Measurements from ENCODE around the gene JADE2.
A peak's percentile ranks its signal among the peaks of the same experiment; 100 is the strongest.
"Not testable (repeated sequence)": the region's sequence is repeated elsewhere in the genome, so short reads cannot be mapped to it uniquely, and the experiment has no call there.

JADE2 gene

DNA sequence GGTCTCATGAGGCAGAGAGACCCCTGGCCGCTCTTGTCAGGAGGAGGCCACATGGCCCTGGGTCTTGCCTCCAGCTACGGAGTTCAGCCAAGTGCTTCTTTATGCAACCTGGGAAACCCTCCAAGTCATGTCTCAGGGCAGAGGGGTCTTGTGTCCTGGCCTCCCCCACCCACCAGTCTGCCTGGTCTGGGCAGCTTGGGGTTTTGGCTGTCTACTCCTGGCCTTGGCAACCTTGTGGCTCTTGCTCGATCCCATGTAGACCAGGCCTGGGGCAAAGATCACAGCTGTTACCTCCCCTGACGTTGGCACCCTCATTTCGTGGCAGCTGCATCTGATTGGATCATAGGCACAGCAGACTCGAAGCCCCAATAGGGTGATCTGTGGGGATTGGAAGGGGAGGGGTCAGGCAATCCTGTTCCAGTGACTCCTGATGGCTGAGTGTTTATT, 28.4 kb downstream of the JADE2 start:
- in situ Hi-C loops (cut with HindIII; ENCODE audit: low pct_unique_long_range_greater_than_20kb, low sequenced_read_pairs), result no loop called here
- DNase-seq (ENCODE audit: low read depth in 1 of 2, low spot score in 1 of 2), result no peak
- no peak for TF ChIP-seq JUND (IDR thresholded peaks at IDR 0.05; ENCODE audit: low read depth)

DNA sequence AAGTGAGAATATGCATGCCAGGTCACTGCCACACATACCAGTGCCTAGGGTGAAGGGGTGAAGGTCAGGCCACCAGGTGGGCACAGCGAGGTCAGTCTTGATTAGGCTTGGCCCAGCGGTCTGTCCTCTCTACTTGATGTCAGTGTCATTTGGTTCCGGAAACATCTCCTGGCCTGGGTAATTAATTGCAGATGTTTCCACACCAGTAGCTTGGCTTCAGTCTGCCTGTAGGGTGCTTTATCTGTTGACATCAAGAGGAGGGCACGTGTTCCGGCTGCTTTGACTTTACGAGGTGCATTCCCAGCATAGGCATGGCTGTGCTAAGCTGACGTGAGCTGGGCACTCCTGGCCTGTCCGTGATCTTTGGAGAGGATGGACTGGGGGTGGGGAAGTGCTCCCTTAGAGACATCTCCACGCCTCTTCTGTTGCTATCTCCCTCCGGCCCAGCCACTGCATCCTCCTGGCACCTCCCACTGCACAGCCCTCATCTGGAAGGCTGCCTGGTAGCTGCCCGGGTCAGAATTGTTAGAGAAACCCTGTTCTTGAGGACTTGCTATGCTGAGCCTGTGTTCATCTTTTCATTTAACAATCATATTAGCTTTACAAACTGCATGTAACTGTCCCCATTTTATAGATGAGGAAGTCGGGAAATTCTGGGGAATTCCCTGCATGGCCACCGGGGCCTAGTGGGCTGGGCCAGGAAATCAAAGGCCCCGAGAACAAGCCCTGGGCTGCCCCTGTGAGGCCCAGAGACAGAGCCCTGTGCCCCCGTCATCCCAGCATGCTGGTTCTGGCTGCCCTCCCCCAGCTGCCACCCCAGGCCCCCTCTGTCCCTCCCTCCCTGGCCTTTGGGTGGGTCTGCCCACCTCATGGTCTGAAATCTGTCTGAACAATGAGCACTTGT, 29.1 kb downstream of the JADE2 start:
- TF ChIP-seq JUND (IDR thresholded peaks at IDR 0.05; ENCODE audit: low read depth), result no peak; the same call in 1 of the 2 replicates
- in situ Hi-C loops (cut with HindIII; ENCODE audit: low pct_unique_long_range_greater_than_20kb, low sequenced_read_pairs), result no loop called here
- DNase-seq (ENCODE audit: low read depth in 1 of 2, low spot score in 1 of 2), result peak; percentile 77 to 87

DNA sequence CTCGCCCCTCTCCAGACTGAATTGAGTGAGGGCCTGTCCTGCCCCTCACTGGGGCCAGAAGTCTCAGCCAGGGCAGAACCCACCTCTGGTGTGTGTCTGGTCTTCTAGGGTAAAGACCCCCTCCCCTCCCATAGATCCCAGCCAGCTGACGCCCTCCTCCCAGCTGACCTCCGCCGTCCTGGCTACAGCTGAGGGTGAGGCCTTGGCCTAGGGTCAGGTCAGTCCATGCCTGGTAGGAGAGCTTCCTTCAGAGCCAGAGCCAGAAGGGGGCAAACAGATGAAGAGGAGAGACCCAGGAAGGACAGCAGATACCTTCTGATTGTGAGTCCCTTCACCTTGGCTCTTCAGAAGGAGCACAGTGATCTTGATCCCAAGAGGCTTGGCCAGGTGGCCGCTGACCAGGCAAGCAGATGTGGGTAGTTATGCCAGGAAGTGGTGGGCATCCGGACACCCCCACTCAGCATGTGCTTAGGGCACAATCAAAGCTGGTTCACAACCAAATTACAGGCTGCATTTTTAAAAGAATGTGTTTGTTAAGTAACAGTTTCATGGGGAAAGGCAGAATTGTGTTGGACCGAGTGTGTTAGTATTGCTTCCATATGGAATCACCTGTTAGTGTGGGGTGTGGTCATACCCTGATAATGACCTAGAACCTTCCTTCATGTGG, 29.9 kb downstream of the JADE2 start:
- no peak for DNase-seq (ENCODE audit: low read depth in 1 of 2, low spot score in 1 of 2)
- in situ Hi-C loops (cut with HindIII; ENCODE audit: low pct_unique_long_range_greater_than_20kb, low sequenced_read_pairs), result no loop called here
- no peak for TF ChIP-seq JUND (IDR thresholded peaks at IDR 0.05; ENCODE audit: low read depth)

- peak in 1 of 2 experiments; percentile 34 for DNase-seq (ENCODE audit: low read depth in 1 of 2, low spot score in 1 of 2)
- in situ Hi-C loops (cut with HindIII; ENCODE audit: low pct_unique_long_range_greater_than_20kb, low sequenced_read_pairs), result no loop called here
- TF ChIP-seq JUND (IDR thresholded peaks at IDR 0.05; ENCODE audit: low read depth), result no peak
Measured at GRCh38 chr5:134555890-134556311, 30.4 kb downstream of the JADE2 start.

DNA sequence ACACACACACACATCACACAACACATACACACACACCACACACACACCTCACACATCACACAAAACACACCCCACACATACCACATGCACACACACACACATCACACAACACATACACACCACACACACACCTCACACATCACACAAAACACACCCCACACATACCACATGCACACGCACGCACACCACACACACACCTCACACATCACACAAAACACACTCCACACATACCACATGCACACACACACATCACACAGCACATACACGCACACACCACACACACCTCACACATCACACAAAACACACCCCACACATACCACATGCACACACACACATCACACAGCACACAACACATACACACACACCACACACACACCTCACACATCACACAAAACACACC, 31.1 kb downstream of the JADE2 start:
- DNase-seq (ENCODE audit: low read depth in 1 of 2, low spot score in 1 of 2); in situ Hi-C loops (cut with HindIII; ENCODE audit: low pct_unique_long_range_greater_than_20kb, low sequenced_read_pairs): not testable (repeated sequence)

GRCh38 chr5:134556994-134557393, 31.5 kb downstream of the JADE2 start:
- in situ Hi-C loops (cut with HindIII; ENCODE audit: low pct_unique_long_range_greater_than_20kb, low sequenced_read_pairs), result no loop called here
- DNase-seq (ENCODE audit: low read depth in 1 of 2, low spot score in 1 of 2), result no peak
- no peak for TF ChIP-seq JUND (IDR thresholded peaks at IDR 0.05; ENCODE audit: low read depth)

- no peak for DNase-seq (ENCODE audit: low read depth in 1 of 2, low spot score in 1 of 2)
- TF ChIP-seq JUND (IDR thresholded peaks at IDR 0.05; ENCODE audit: low read depth), result no peak
- in situ Hi-C loops (cut with HindIII; ENCODE audit: low pct_unique_long_range_greater_than_20kb, low sequenced_read_pairs), result no loop called here
Measured at GRCh38 chr5:134559672-134560071, 34.2 kb downstream of the JADE2 start.

DNA sequence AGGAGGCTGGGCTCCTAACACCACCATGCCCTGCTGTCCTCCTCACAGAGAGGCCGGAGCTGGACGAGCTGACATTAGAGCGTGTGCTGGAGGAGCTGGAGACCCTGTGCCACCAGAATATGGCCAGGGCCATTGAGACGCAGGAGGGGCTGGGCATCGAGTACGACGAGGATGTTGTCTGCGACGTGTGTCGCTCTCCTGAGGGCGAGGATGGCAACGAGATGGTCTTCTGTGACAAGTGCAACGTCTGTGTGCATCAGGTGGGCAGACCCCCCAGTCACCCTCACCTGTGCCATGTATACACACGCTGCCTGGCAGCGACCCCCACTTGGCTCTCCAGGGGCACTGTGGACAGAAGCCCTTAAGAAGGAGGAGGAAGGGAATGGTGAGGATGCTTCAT, 35.2 kb downstream of the JADE2 start:
- in situ Hi-C loops (cut with HindIII; ENCODE audit: low pct_unique_long_range_greater_than_20kb, low sequenced_read_pairs), result no loop called here
- no peak for DNase-seq (ENCODE audit: low read depth in 1 of 2, low spot score in 1 of 2)
- no peak for TF ChIP-seq JUND (IDR thresholded peaks at IDR 0.05; ENCODE audit: low read depth)

GRCh38 chr5:134561871-134562296, 36.4 kb downstream of the JADE2 start:
- TF ChIP-seq JUND (IDR thresholded peaks at IDR 0.05; ENCODE audit: low read depth), result no peak
- DNase-seq (ENCODE audit: low read depth in 1 of 2, low spot score in 1 of 2), result peak; percentile 41 to 56
- in situ Hi-C loops (cut with HindIII; ENCODE audit: low pct_unique_long_range_greater_than_20kb, low sequenced_read_pairs), result no loop called here

GRCh38 chr5:134563221-134563620, 37.8 kb downstream of the JADE2 start:
- in situ Hi-C loops (cut with HindIII; ENCODE audit: low pct_unique_long_range_greater_than_20kb, low sequenced_read_pairs), result no loop called here
- no peak for DNase-seq (ENCODE audit: low read depth in 1 of 2, low spot score in 1 of 2)
- TF ChIP-seq JUND (IDR thresholded peaks at IDR 0.05; ENCODE audit: low read depth), result no peak

GRCh38 chr5:134563962-134564361, 38.5 kb downstream of the JADE2 start:
- no peak for TF ChIP-seq JUND (IDR thresholded peaks at IDR 0.05; ENCODE audit: low read depth)
- DNase-seq (ENCODE audit: low read depth in 1 of 2, low spot score in 1 of 2), result no peak
- in situ Hi-C loops (cut with HindIII; ENCODE audit: low pct_unique_long_range_greater_than_20kb, low sequenced_read_pairs), result no loop called here

DNA sequence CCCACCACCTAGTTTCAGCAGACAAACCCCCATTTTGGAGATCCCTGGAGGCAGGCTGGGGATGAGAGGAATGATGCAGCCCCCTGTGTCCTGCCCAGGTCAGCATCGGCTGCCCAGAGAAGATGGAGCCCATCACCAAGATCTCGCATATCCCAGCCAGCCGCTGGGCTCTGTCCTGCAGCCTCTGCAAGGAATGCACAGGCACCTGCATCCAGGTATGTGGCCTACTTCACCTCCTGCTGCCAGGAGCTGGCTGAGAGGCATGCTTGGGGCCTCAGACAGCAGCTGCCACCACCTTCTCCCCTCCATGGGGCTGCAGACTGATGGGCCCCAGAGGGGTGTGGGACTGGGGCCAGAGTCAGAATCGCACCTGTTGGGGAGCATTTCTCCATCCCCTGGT, 38.9 kb downstream of the JADE2 start:
- TF ChIP-seq JUND (IDR thresholded peaks at IDR 0.05; ENCODE audit: low read depth), result no peak
- DNase-seq (ENCODE audit: low read depth in 1 of 2, low spot score in 1 of 2), result no peak
- in situ Hi-C loops (cut with HindIII; ENCODE audit: low pct_unique_long_range_greater_than_20kb, low sequenced_read_pairs), result no loop called here

Data from T47D (cell line).